ENCODE results near the gene GTF2A1. TPM values are rescaled to one million over a fixed set of nuclear protein-coding genes. Genes with fewer than 3 reads are reported as not detected.

Gene GTF2A1
- total and polyA plus RNA-seq, 4 donors = 4.5 to 40.8 (median 16.7) TPM

DNA sequence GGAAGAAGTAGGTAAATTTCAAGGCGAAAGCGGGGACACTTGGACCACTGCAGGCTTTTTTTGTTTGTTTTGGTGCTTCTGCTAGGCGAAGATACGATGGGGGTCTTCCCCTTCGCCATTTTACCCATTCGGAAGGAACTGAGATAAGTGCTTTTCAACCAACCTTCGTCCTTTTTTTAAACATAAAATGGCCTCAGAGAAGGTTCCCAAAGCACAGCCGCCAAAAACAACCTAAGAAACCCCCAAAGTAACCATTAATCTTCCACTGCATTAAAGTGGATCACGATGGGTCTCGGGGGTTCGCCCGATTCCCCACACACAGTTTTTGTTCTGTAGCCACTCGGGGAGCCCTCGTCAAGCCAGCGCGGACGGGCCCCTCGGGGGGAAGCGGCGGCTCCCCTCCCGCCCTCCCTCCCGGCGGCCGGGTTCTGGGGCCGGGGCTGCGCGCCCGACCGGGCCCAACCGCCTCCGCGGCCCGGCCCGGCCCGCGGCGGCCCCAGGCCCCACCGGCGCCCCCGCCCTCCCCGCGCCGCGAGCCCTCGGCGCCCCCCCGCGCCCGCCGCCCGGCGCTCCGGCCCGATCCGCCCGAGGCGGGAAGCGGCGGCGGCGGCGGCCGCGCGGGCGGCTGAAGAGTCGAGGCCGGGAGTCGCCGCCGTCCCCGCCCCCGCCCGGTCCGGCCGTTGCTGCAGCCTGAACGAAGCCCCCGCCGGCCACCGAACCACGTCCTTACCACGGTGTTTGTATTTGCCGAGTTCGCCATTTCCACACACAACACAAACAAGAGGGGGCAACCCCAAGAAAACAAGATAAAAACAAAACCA lies 790 bp downstream of the GTF2A1 start:
- peak overlapping the region; percentile 97 to 99 for H3K27ac ChIP-seq (ENCODE audit: low read depth in 1 of 2, low read length in 1 of 2)
- TF ChIP-seq, protein P1, sequence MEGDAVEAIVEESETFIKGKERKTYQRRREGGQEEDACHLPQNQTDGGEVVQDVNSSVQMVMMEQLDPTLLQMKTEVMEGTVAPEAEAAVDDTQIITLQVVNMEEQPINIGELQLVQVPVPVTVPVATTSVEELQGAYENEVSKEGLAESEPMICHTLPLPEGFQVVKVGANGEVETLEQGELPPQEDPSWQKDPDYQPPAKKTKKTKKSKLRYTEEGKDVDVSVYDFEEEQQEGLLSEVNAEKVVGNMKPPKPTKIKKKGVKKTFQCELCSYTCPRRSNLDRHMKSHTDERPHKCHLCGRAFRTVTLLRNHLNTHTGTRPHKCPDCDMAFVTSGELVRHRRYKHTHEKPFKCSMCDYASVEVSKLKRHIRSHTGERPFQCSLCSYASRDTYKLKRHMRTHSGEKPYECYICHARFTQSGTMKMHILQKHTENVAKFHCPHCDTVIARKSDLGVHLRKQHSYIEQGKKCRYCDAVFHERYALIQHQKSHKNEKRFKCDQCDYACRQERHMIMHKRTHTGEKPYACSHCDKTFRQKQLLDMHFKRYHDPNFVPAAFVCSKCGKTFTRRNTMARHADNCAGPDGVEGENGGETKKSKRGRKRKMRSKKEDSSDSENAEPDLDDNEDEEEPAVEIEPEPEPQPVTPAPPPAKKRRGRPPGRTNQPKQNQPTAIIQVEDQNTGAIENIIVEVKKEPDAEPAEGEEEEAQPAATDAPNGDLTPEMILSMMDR (IDR thresholded peaks at IDR 0.05; ENCODE audit: control extremely low read depth, extremely low read depth) = no peak
- DNase-seq (peak; percentile 47 to 77 (median 65)), ATAC-seq (ENCODE audit: insufficient read depth, low FRiP score) (no peak)
- peaks cover 3 to 4% (median 3%) of the 10 kb centered on the region in 4 donors for H3K36me3 ChIP-seq (ENCODE audit: control insufficient read depth in 4 of 4, insufficient read depth in 4 of 4, low read length in 4 of 4)
- 0 to 1% methylated on average over 29 to 84 of the region's 84 CpGs for WGBS, 2 donors
- no peaks in the 10 kb centered on the region for H3K27me3 ChIP-seq (ENCODE audit: control insufficient read depth in 3 of 3, insufficient read depth in 3 of 3, low read length in 2 of 3)
- H3K9ac ChIP-seq (ENCODE audit: insufficient read depth in 1 of 2, low read length in 2 of 2) = peak overlapping the region; percentile 100
- no peaks in the 10 kb centered on the region for H3K9me3 ChIP-seq (ENCODE audit: control insufficient read depth in 4 of 4, insufficient read depth in 3 of 4, low read length in 3 of 4)
- peak overlapping the region; percentile 72 for H3K4me3 ChIP-seq
- H3K4me1 ChIP-seq (ENCODE audit: control insufficient read depth in 5 of 5, insufficient read depth in 5 of 5, low read length in 5 of 5) = peaks cover 2 to 14% (median 7%) of the 10 kb centered on the region in 5 donors

DNA sequence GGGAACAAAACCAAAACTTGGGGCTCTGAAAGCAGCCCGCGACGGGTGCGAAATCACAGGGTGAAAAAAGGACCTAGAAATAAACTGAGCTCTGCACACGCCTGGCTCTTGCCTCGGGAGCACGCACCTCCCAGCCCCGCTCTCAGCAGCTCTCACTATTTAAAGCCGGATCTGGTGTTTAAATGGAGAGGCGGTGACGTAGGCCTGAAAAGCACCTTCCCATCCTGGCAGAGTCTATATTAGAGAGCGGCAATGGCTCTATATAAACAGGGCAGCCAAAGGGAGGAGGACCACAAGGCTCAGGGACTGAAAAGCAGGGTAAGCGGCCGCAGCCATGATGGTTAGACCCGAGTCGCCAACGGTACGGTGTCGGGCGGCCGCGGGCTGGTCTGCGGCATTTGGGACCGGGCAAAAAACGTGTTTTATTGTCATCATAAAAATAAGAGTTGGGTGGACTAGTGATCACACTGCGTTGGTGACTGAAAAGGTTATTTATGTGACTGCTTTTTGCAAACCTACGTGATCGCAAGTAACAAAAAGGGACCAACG lies 1.5 kb downstream of the GTF2A1 start:
- peaks cover 2 to 14% (median 7%) of the 10 kb centered on the region in 5 donors for H3K4me1 ChIP-seq (ENCODE audit: control insufficient read depth in 5 of 5, insufficient read depth in 5 of 5, low read length in 5 of 5)
- TF ChIP-seq, protein P1 (IDR thresholded peaks at IDR 0.05; ENCODE audit: control extremely low read depth, extremely low read depth) = no peak
- 0 to 1% methylated on average over 29 of the region's 29 CpGs for WGBS, 2 donors

DNA sequence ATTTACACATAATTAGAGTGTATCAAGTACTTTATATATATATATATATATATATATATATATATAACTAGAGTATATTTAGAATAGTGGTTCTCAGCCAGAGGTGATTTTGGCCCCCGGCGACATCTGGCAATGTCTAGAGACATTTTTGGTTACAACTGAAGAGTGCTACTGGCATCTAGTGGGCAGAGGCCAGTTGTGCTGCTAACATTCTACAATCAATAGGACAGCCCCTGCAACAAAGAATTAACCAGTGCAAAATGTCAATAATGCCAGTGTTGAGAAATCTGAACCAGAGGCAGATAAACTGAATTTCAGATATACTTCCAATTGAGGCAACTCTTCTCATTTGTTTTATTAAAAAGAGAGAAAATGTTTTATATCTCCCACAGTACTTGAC lies 8.9 kb downstream of the GTF2A1 start:
- no peak for ATAC-seq (ENCODE audit: insufficient read depth, low FRiP score)
- 31 to 40% methylated on average over 2 of the region's 2 CpGs for WGBS, 2 donors

More for the DNA sequence above, 1.5 kb downstream of the GTF2A1 start:
- Histone ChIP-seq H3K27me3 (ENCODE audit: control insufficient read depth in 3 of 3, insufficient read depth in 3 of 3, low read length in 2 of 3) (no peaks in the 10 kb centered on the region), H3K9me3 (ENCODE audit: control insufficient read depth in 4 of 4, insufficient read depth in 3 of 4, low read length in 3 of 4) (no peaks in the 10 kb centered on the region), H3K9ac (ENCODE audit: insufficient read depth in 1 of 2, low read length in 2 of 2) (peak overlapping the region; percentile 100), H3K4me3 (peak overlapping the region; percentile 46), H3K27ac (ENCODE audit: low read depth in 1 of 2, low read length in 1 of 2) (peak overlapping the region; percentile 95 to 99), H3K36me3 (ENCODE audit: control insufficient read depth in 4 of 4, insufficient read depth in 4 of 4, low read length in 4 of 4) (peaks cover 3 to 6% (median 3%) of the 10 kb centered on the region in 4 donors)
- ATAC-seq (ENCODE audit: insufficient read depth, low FRiP score) (peak; percentile 55), DNase-seq (peak; percentile 96 to 99 (median 99))

More for the DNA sequence above, 8.9 kb downstream of the GTF2A1 start:
- peaks cover 0 to 18% (median 7%) of the 10 kb centered on the region in 4 donors for H3K36me3 ChIP-seq (ENCODE audit: control insufficient read depth in 4 of 4, insufficient read depth in 4 of 4, low read length in 4 of 4)
- no peak overlapping the region for H3K27ac ChIP-seq (ENCODE audit: low read depth in 1 of 2, low read length in 1 of 2)
- TF ChIP-seq, protein P1 (IDR thresholded peaks at IDR 0.05; ENCODE audit: control extremely low read depth, extremely low read depth) = peak; percentile 22
- H3K27me3 ChIP-seq (ENCODE audit: control insufficient read depth in 3 of 3, insufficient read depth in 3 of 3, low read length in 2 of 3) = no peaks in the 10 kb centered on the region
- peaks cover 0 to 6% (median 0%) of the 10 kb centered on the region in 5 donors for H3K4me1 ChIP-seq (ENCODE audit: control insufficient read depth in 5 of 5, insufficient read depth in 5 of 5, low read length in 5 of 5)
- no peak overlapping the region for H3K9ac ChIP-seq (ENCODE audit: insufficient read depth in 1 of 2, low read length in 2 of 2)
- peaks cover 0 to 2% (median 0%) of the 10 kb centered on the region in 4 donors for H3K9me3 ChIP-seq (ENCODE audit: control insufficient read depth in 4 of 4, insufficient read depth in 3 of 4, low read length in 3 of 4)
- H3K4me3 ChIP-seq = no peak overlapping the region
- peak; percentile 18 to 53 (median 38) for DNase-seq

Data from lung (tissue), 12 donors.